Embryonic facial prominence (tissue), 1 donor: ENCODE results near the gene CLEC20A.

ENCODE experiments used
- DNase-seq: peaks from one replicate; pipeline ENCODE4 v3.0.0-alpha.2; 2016; ENCODE audit errors: extremely low spot score

The CLEC20A gene

GRCh38 chr1:178472531-178472930 lies 24.2 kb downstream of the CLEC20A start:
- no peak for DNase-seq

GRCh38 chr1:178470411-178470960 lies 26.3 kb downstream of the CLEC20A start:
- no peak for DNase-seq

- DNase-seq: no peak
These were observed 28.9 kb downstream of the CLEC20A start for GRCh38 chr1:178467837-178468236.

- DNase-seq: no peak
These were observed 31.8 kb downstream of the CLEC20A start for GRCh38 chr1:178465011-178465410.

GRCh38 chr1:178464566-178464965 lies 32.2 kb downstream of the CLEC20A start:
- DNase-seq: no peak

- no peak for DNase-seq
These were observed 32.6 kb downstream of the CLEC20A start for GRCh38 chr1:178464141-178464540.

GRCh38 chr1:178461701-178462100 lies 35.1 kb downstream of the CLEC20A start:
- no peak for DNase-seq

GRCh38 chr1:178461104-178461503 lies 35.7 kb downstream of the CLEC20A start:
- no peak for DNase-seq

GRCh38 chr1:178458203-178458602 lies 38.6 kb downstream of the CLEC20A start:
- no peak for DNase-seq

GRCh38 chr1:178457651-178458050 lies 39.1 kb downstream of the CLEC20A start:
- no peak for DNase-seq

GRCh38 chr1:178456472-178456871 lies 40.3 kb downstream of the CLEC20A start:
- DNase-seq: no peak

- DNase-seq: no peak
These were observed 44.8 kb downstream of the CLEC20A start for GRCh38 chr1:178452013-178452412.

- no peak for DNase-seq
These were observed 45.2 kb downstream of the CLEC20A start for GRCh38 chr1:178451529-178451928.

GRCh38 chr1:178450871-178451270 lies 45.9 kb downstream of the CLEC20A start:
- no peak for DNase-seq

GRCh38 chr1:178442925-178443324 lies 53.8 kb downstream of the CLEC20A start:
- DNase-seq: no peak

GRCh38 chr1:178438432-178438831 lies 58.3 kb downstream of the CLEC20A start:
- peak; percentile 14 for DNase-seq

- no peak for DNase-seq
These were observed 59.9 kb downstream of the CLEC20A start for GRCh38 chr1:178436899-178437298.

- no peak for DNase-seq
These were observed 61.8 kb downstream of the CLEC20A start for GRCh38 chr1:178434899-178435435.

GRCh38 chr1:178434360-178434759 lies 62.4 kb downstream of the CLEC20A start:
- DNase-seq: no peak
